Liver (tissue), 9 donors: Measurements from ENCODE around the gene COL6A3. TPM values are rescaled to one million over a fixed set of nuclear protein-coding genes. Genes with fewer than 3 reads are reported as not detected.

ENCODE experiments used
- DNase-seq: peaks from one replicate; pipeline ENCODE4 v3.0.0-alpha.2; 2017; ENCODE audit warnings: low spot score
- H3K27ac ChIP-seq, 2 donors: one replicate each; pipeline ENCODE4 v1.7.0; 2013; ENCODE audit warnings: inconsistent platforms in 2 of 2, low read length in 2 of 2, control low read depth in 1 of 2, low read depth in 1 of 2, mild to moderate bottlenecking in 1 of 2
- H3K27me3 ChIP-seq, 4 donors: one replicate each; pipeline versions ENCODE4 v1.6.1 to v1.7.0; 2013; ENCODE audit warnings: low read length in 3 of 4, inconsistent platforms in 1 of 4, mild to moderate bottlenecking in 1 of 4, moderate library complexity in 1 of 4; ENCODE audit not compliant: control insufficient read depth in 4 of 4, insufficient read depth in 4 of 4
- H3K36me3 ChIP-seq, 4 donors: one replicate each; pipeline versions ENCODE4 v1.6.1 to v1.7.0; 2013; ENCODE audit warnings: low read length in 3 of 4, mild to moderate bottlenecking in 3 of 4, low read depth in 1 of 4, moderate library complexity in 1 of 4; ENCODE audit not compliant: control insufficient read depth in 4 of 4, insufficient read depth in 3 of 4
- H3K4me1 ChIP-seq, 4 donors: one replicate each; pipeline versions ENCODE4 v1.6.1 to v1.7.0; 2013; ENCODE audit warnings: low read length in 3 of 4, mild to moderate bottlenecking in 3 of 4, moderate library complexity in 1 of 4; ENCODE audit not compliant: control insufficient read depth in 4 of 4, insufficient read depth in 4 of 4
- H3K4me3 ChIP-seq, 3 donors: one replicate each; pipeline versions ENCODE4 v1.6.1 to v1.7.0; 2013; ENCODE audit warnings: low read length in 3 of 3, control low read depth in 1 of 3, low read depth in 1 of 3, mild to moderate bottlenecking in 1 of 3
- H3K9ac ChIP-seq, 2 donors: one replicate each; pipeline ENCODE4 v1.7.0; 2013; ENCODE audit warnings: low read length in 2 of 2, mild to moderate bottlenecking in 2 of 2, moderate library complexity in 2 of 2, control low read depth in 1 of 2, low read depth in 1 of 2
- H3K9me3 ChIP-seq, 4 donors: one replicate each; pipeline versions ENCODE4 v1.6.1 to v1.7.0; 2013; ENCODE audit warnings: low read length in 3 of 4; ENCODE audit not compliant: control insufficient read depth in 4 of 4
- EGR1 ChIP-seq, 2 donors: IDR thresholded peaks; 2 replicates each; pipeline ENCODE4 v1.6.1; 2016 to 2018; ENCODE audit warnings: antibody characterized with exemption in 2 of 2, low read depth in 2 of 2
- FOXA1 ChIP-seq: IDR thresholded peaks from 2 replicates; pipeline ENCODE4 v1.6.1; 2016; ENCODE audit warnings: antibody characterized with exemption
- FOXA2 ChIP-seq: IDR thresholded peaks from 2 replicates; pipeline ENCODE4 v1.6.1; 2016; ENCODE audit warnings: antibody characterized with exemption
- GABPA ChIP-seq, 2 donors: IDR thresholded peaks in 1 of 2; conservative IDR thresholded peaks in 1 of 2; 2 replicates each; pipeline ENCODE4 v1.6.1; 2016; ENCODE audit warnings: antibody characterized with exemption in 2 of 2, mild to moderate bottlenecking in 1 of 2, moderate library complexity in 1 of 2
- HNF4A ChIP-seq, 2 donors: conservative IDR thresholded peaks; 2 replicates each; pipeline ENCODE4 v1.6.1; 2016; ENCODE audit warnings: antibody characterized with exemption in 2 of 2, mild to moderate bottlenecking in 2 of 2
- HNF4G ChIP-seq: IDR thresholded peaks from 2 replicates; pipeline ENCODE4 v1.6.1; 2016; ENCODE audit warnings: antibody characterized with exemption
- JUND ChIP-seq, 2 donors: IDR thresholded peaks; 2 replicates each; pipeline ENCODE4 v1.6.1; 2016; ENCODE audit warnings: antibody characterized with exemption in 2 of 2
- NR2F2 ChIP-seq: IDR thresholded peaks from 2 replicates; pipeline ENCODE4 v1.6.1; 2016; ENCODE audit warnings: antibody characterized with exemption
- RAD21 ChIP-seq, 2 donors: IDR thresholded peaks; 2 replicates each; pipeline ENCODE4 v1.6.1; 2016; ENCODE audit warnings: antibody characterized with exemption in 2 of 2, mild to moderate bottlenecking in 2 of 2
- RXRA ChIP-seq, 2 donors: IDR thresholded peaks; 2 replicates each; pipeline ENCODE4 v1.6.1; 2017 to 2018; ENCODE audit warnings: antibody characterized with exemption in 2 of 2, mild to moderate bottlenecking in 1 of 2
- SP1 ChIP-seq: IDR thresholded peaks from 2 replicates; pipeline ENCODE4 v1.6.1; 2018; ENCODE audit warnings: antibody characterized with exemption, mild to moderate bottlenecking
- TAF1 ChIP-seq: conservative IDR thresholded peaks from 2 replicates; pipeline ENCODE4 v1.6.1; 2016; ENCODE audit warnings: antibody characterized with exemption, mild to moderate bottlenecking
- YY1 ChIP-seq: IDR thresholded peaks from 2 replicates; pipeline ENCODE4 v1.6.1; 2016; ENCODE audit warnings: antibody characterized with exemption, mild to moderate bottlenecking
- WGBS: extraction: QIAGEN DNeasy Blood & Tissue Kit; methylation state at CpG from one replicate; pipeline ENCODE4 v1.1.7; 2013; 5-methylcytosine and 5-hydroxymethylcytosine counted together
- polyA plus RNA-seq, 2 donors: library from polyadenylated mRNA; stranded (reverse) in 1 of 2; unstranded in 1 of 2; fragments of 200-250 nt in 1 of 2; fragments of >200 nt in 1 of 2; fragmentation: Nextera tagmentation in 1 of 2; extraction: Ambion mirVana in 1 of 2; gene quantifications; one replicate each; pipeline versions ENCODE4 v1.2.1 to v1.2.3, GENCODE V29; 2013 to 2015
- total RNA-seq, 2 donors: library from RNA; depleted of rRNA; stranded (reverse); fragments of >200 nt; gene quantifications; one replicate each; pipeline ENCODE4 v1.2.3, GENCODE V29; 2014
- TF ChIP-seq, protein P1 (sequence below): IDR thresholded peaks from 2 replicates; pipeline ENCODE4 v1.6.1; 2016; ENCODE audit warnings: antibody characterized with exemption
- TF ChIP-seq, protein P2 (sequence below): IDR thresholded peaks from 2 replicates; pipeline ENCODE4 v1.6.1; 2016; ENCODE audit warnings: antibody characterized with exemption
- TF ChIP-seq, protein P3 (sequence below): IDR thresholded peaks from 2 replicates; pipeline ENCODE4 v1.6.1; 2016; ENCODE audit warnings: antibody characterized with exemption
- TF ChIP-seq, protein P4 (sequence below): fragments of 150-350 bp; IDR thresholded peaks from 2 replicates; pipeline ENCODE4 v1.5.1; 2017; ENCODE audit warnings: improper control_type of control experiment, low read depth, low read length; ENCODE audit not compliant: missing input control
- TF ChIP-seq, protein P5 (sequence below): IDR thresholded peaks from 2 replicates; pipeline ENCODE4 v1.6.1; 2016; ENCODE audit warnings: antibody characterized with exemption, mild to moderate bottlenecking
- donor health status: healthy.
- donor health status: healthy.
- donor health status: healthy.
- donor health status: healthy.
- donor health status: healthy.

The COL6A3 gene
- total and polyA plus RNA-seq, 4 donors, result 1.7 to 28.7 (median 17.5) TPM

DNA sequence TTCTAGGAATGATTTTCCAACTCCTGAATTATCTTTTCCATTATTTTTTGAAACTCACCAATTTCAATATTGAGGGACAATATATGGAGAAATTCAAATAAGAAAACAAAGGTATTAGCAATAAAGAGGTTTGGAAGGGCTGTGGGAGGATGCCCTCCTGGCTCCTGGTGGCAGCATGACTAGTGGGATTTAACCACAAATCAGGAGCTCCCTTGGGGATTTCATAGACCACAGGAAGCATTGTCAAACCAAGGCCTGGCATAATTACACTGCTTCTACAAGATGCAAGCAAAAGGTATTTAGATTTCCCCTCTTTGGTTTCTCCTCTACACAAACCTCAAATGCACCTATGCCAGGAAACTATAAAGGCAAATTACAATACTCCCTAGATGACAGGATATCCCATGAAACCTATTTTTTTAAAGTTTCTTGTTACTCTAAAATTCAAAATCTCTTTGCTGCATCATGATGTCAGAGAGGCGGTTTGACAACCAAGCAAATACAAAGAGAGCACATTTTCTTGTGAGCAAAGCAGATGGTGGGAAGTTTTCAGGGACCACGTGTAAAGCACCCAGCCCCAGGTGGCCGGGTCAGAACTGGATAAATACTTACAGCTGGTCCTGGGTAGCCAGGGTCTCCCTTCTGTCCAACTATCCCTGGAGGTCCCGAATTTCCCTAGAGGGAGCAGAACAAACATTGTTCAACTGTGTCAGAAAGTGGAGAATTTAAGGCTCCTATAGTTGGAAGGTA is 67.9 kb downstream of the COL6A3 start:
- WGBS, result 72% methylated on average over 4 of the region's 4 CpGs
- H3K9me3 ChIP-seq, result no peaks in the 10 kb centered on the region
- no peaks in the 10 kb centered on the region for H3K36me3 ChIP-seq
- no peaks in the 10 kb centered on the region for H3K27me3 ChIP-seq
- DNase-seq, result no peak
- no peak overlapping the region for H3K4me3 ChIP-seq
- peaks cover 0 to 11% (median 1%) of the 10 kb centered on the region in 4 donors for H3K4me1 ChIP-seq
- no peak for TF ChIP-seq TAF1
- no peak for TF ChIP-seq HNF4G
- no peak for TF ChIP-seq NR2F2
- TF ChIP-seq, protein P1, sequence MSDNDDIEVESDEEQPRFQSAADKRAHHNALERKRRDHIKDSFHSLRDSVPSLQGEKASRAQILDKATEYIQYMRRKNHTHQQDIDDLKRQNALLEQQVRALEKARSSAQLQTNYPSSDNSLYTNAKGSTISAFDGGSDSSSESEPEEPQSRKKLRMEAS, result no peak
- TF ChIP-seq RXRA (IDR thresholded peaks at IDR 0.05), result no peak
- TF ChIP-seq RAD21 (IDR thresholded peaks at IDR 0.05), result no peak
- TF ChIP-seq, protein P2, sequence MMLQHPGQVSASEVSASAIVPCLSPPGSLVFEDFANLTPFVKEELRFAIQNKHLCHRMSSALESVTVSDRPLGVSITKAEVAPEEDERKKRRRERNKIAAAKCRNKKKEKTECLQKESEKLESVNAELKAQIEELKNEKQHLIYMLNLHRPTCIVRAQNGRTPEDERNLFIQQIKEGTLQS, result no peak
- no peak for TF ChIP-seq YY1
- H3K9ac ChIP-seq, result no peak overlapping the region
- no peak overlapping the region for H3K27ac ChIP-seq

DNA sequence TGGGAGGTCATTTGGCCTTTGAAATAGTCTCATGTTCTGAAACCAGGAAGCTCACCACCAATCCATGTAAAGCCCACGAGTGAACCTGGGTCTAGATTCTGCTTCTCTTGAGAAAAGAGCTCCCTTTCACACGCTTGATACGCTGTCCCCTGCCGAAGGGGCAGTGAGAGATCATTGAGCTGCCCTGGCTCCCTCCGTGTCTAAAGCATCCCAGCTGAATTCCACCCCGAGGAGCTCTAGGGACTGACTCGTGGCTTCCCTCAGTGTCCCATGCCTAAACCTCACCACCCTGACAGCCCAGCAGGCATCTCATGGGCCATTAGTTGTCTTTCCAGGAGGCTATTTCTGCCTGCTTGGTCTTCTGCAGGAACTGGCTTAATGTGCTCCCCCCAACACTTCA is 68.6 kb downstream of the COL6A3 start:
- no peaks in the 10 kb centered on the region for H3K27me3 ChIP-seq
- DNase-seq, result no peak
- H3K36me3 ChIP-seq, result no peaks in the 10 kb centered on the region
- TF ChIP-seq, protein P3, sequence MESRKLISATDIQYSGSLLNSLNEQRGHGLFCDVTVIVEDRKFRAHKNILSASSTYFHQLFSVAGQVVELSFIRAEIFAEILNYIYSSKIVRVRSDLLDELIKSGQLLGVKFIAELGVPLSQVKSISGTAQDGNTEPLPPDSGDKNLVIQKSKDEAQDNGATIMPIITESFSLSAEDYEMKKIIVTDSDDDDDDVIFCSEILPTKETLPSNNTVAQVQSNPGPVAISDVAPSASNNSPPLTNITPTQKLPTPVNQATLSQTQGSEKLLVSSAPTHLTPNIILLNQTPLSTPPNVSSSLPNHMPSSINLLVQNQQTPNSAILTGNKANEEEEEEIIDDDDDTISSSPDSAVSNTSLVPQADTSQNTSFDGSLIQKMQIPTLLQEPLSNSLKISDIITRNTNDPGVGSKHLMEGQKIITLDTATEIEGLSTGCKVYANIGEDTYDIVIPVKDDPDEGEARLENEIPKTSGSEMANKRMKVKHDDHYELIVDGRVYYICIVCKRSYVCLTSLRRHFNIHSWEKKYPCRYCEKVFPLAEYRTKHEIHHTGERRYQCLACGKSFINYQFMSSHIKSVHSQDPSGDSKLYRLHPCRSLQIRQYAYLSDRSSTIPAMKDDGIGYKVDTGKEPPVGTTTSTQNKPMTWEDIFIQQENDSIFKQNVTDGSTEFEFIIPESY, result no peak
- no peak for TF ChIP-seq RAD21 (IDR thresholded peaks at IDR 0.05)
- TF ChIP-seq YY1, result no peak
- TF ChIP-seq, protein P1, result no peak
- TF ChIP-seq FOXA1, result no peak
- TF ChIP-seq EGR1 (IDR thresholded peaks at IDR 0.05; ENCODE audit: low read depth in 2 of 2), result no peak
- TF ChIP-seq JUND (IDR thresholded peaks at IDR 0.05), result no peak
- no peak for TF ChIP-seq SP1
- TF ChIP-seq RXRA (IDR thresholded peaks at IDR 0.05), result no peak
- no peak for TF ChIP-seq HNF4G
- no peak for TF ChIP-seq NR2F2
- TF ChIP-seq, protein P4, sequence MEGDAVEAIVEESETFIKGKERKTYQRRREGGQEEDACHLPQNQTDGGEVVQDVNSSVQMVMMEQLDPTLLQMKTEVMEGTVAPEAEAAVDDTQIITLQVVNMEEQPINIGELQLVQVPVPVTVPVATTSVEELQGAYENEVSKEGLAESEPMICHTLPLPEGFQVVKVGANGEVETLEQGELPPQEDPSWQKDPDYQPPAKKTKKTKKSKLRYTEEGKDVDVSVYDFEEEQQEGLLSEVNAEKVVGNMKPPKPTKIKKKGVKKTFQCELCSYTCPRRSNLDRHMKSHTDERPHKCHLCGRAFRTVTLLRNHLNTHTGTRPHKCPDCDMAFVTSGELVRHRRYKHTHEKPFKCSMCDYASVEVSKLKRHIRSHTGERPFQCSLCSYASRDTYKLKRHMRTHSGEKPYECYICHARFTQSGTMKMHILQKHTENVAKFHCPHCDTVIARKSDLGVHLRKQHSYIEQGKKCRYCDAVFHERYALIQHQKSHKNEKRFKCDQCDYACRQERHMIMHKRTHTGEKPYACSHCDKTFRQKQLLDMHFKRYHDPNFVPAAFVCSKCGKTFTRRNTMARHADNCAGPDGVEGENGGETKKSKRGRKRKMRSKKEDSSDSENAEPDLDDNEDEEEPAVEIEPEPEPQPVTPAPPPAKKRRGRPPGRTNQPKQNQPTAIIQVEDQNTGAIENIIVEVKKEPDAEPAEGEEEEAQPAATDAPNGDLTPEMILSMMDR, result no peak
- TF ChIP-seq, protein P2, result no peak
- TF ChIP-seq, protein P5, sequence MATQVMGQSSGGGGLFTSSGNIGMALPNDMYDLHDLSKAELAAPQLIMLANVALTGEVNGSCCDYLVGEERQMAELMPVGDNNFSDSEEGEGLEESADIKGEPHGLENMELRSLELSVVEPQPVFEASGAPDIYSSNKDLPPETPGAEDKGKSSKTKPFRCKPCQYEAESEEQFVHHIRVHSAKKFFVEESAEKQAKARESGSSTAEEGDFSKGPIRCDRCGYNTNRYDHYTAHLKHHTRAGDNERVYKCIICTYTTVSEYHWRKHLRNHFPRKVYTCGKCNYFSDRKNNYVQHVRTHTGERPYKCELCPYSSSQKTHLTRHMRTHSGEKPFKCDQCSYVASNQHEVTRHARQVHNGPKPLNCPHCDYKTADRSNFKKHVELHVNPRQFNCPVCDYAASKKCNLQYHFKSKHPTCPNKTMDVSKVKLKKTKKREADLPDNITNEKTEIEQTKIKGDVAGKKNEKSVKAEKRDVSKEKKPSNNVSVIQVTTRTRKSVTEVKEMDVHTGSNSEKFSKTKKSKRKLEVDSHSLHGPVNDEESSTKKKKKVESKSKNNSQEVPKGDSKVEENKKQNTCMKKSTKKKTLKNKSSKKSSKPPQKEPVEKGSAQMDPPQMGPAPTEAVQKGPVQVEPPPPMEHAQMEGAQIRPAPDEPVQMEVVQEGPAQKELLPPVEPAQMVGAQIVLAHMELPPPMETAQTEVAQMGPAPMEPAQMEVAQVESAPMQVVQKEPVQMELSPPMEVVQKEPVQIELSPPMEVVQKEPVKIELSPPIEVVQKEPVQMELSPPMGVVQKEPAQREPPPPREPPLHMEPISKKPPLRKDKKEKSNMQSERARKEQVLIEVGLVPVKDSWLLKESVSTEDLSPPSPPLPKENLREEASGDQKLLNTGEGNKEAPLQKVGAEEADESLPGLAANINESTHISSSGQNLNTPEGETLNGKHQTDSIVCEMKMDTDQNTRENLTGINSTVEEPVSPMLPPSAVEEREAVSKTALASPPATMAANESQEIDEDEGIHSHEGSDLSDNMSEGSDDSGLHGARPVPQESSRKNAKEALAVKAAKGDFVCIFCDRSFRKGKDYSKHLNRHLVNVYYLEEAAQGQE, result no peak
- no peak for TF ChIP-seq GABPA (IDR thresholded peaks at IDR 0.05 in 1 of 2, conservative IDR thresholded peaks at IDR 0.05 in 1 of 2)
- TF ChIP-seq FOXA2, result no peak
- TF ChIP-seq HNF4A (conservative IDR thresholded peaks at IDR 0.05), result no peak
- H3K4me3 ChIP-seq, result no peak overlapping the region
- H3K4me1 ChIP-seq, result peaks cover 0 to 6% (median 1%) of the 10 kb centered on the region in 4 donors
- no peak overlapping the region for H3K27ac ChIP-seq
- no peaks in the 10 kb centered on the region for H3K9me3 ChIP-seq
- WGBS, result 63% methylated on average over 7 of the region's 7 CpGs
- H3K9ac ChIP-seq, result no peak overlapping the region
